DOHH2 (cell line): ENCODE data around the gene KLF18.

ENCODE experiments used
- H3F3A ChIP-seq: fragments of 200-600 bp; sonication (generic), shearing (Covaris generic); 2 replicates; pipeline ENCODE4 v1.6.0; 2016; ENCODE audit warnings: antibody characterized with exemption, mild to moderate bottlenecking; ENCODE audit not compliant: control insufficient read depth, insufficient read depth
- H3K27ac ChIP-seq: fragments of 200-600 bp; sonication (generic); 2 replicates; pipeline ENCODE4 v1.5.1; 2014; ENCODE audit warnings: low read depth, mild to moderate bottlenecking, low read length, moderate library complexity
- H3K27me3 ChIP-seq: fragments of 200-600 bp; sonication (generic); 2 replicates; pipeline ENCODE4 v1.6.1; 2014; ENCODE audit warnings: mild to moderate bottlenecking, low read length, mixed read lengths; ENCODE audit not compliant: control insufficient read depth
- H3K36me3 ChIP-seq: fragments of 200-600 bp; sonication (generic); 2 replicates; pipeline ENCODE4 v1.6.1; 2014; ENCODE audit warnings: mild to moderate bottlenecking, low read length, moderate library complexity, mixed read lengths; ENCODE audit not compliant: control insufficient read depth
- H3K4me1 ChIP-seq: fragments of 200-600 bp; sonication (generic); 2 replicates; pipeline ENCODE4 v1.6.1; 2014; ENCODE audit warnings: mild to moderate bottlenecking, low read length, mixed read lengths; ENCODE audit not compliant: control insufficient read depth
- H3K4me2 ChIP-seq: fragments of 200-600 bp; sonication (generic); 2 replicates; pipeline ENCODE4 v1.6.0; 2014; ENCODE audit warnings: mild to moderate bottlenecking, low read length, moderate library complexity
- H3K4me3 ChIP-seq: fragments of 200-600 bp; sonication (generic); 2 replicates; pipeline ENCODE4 v1.5.1; 2014; ENCODE audit warnings: mild to moderate bottlenecking, low read length, mixed read lengths
- H3K79me2 ChIP-seq: fragments of 200-600 bp; sonication (generic); 2 replicates; pipeline ENCODE4 v1.6.1; 2014; ENCODE audit warnings: mild to moderate bottlenecking, low read length, mixed read lengths; ENCODE audit not compliant: control insufficient read depth
- H3K9me2 ChIP-seq: fragments of 200-600 bp; sonication (generic); replicated peaks from 2 replicates; pipeline ENCODE4 v1.6.1; 2014; ENCODE audit warnings: mild to moderate bottlenecking, low read length, mixed read lengths; ENCODE audit not compliant: control insufficient read depth
- H3K9me3 ChIP-seq: fragments of 200-600 bp; sonication (generic); 2 replicates; pipeline ENCODE4 v1.6.1; 2014; ENCODE audit warnings: antibody characterized with exemption, low read length, mixed read lengths; ENCODE audit not compliant: control insufficient read depth, insufficient read depth
- H4K20me1 ChIP-seq: fragments of 200-600 bp; sonication (generic); 2 replicates; pipeline ENCODE4 v1.6.0; 2014; ENCODE audit warnings: low read depth, mild to moderate bottlenecking, antibody characterized with exemption, low read length, moderate library complexity; ENCODE audit not compliant: control insufficient read depth, insufficient read depth
- EZH2phosphoT487 ChIP-seq: fragments of 200-600 bp; sonication (generic); IDR thresholded peaks from 2 replicates; pipeline ENCODE4 v1.6.1; 2017; ENCODE audit warnings: borderline replicate concordance, mild to moderate bottlenecking, antibody characterized with exemption, low read length, moderate library complexity, mixed read lengths
- TF ChIP-seq, protein P1 (sequence below): fragments of 200-600 bp; sonication (generic); IDR thresholded peaks from one replicate; pipeline ENCODE4 v1.5.1; 2014; ENCODE audit warnings: antibody characterized with exemption, mild to moderate bottlenecking, low read depth, low read length; ENCODE audit not compliant: poor library complexity, severe bottlenecking

KLF18 gene

DNA sequence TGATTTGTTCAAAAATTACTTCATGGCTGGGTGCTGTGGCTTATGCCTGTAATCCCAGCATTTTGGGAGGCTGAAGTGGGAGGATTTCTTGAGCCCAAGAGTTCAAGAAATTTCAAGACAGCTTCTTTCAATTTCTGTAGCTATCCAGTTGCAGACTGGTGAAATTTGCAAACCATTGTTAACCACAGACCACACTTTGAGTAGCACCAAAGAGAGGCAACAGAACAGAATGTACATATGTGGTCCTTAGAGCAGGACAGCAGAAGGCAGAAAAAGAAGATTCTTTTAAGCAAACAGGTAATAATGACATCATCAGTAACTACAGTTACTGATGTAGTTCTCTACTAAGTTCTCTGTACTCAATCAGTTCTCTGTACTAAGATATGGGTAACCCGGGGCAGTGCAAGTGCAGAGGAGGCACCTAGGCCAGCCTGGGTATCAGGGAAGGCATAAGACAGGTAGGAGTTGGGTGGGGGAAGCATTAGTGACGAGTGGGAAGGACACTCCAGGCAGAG lies 28.3 kb downstream of the KLF18 start:
- Histone ChIP-seq H3K4me3 (no peak overlapping the region), H3K4me2 (no peak overlapping the region), H3K27me3 (peaks cover 12% of the 10 kb centered on the region), H3K4me1 (no peaks in the 10 kb centered on the region), H3F3A (no peaks in the 10 kb centered on the region), H4K20me1 (no peaks in the 10 kb centered on the region), H3K79me2 (no peaks in the 10 kb centered on the region), H3K9me3 (no peaks in the 10 kb centered on the region), H3K9me2 (no peaks in the 10 kb centered on the region), H3K27ac (no peak overlapping the region), H3K36me3 (no peaks in the 10 kb centered on the region)
- TF ChIP-seq EZH2phosphoT487, result no peak
- TF ChIP-seq, protein P1, sequence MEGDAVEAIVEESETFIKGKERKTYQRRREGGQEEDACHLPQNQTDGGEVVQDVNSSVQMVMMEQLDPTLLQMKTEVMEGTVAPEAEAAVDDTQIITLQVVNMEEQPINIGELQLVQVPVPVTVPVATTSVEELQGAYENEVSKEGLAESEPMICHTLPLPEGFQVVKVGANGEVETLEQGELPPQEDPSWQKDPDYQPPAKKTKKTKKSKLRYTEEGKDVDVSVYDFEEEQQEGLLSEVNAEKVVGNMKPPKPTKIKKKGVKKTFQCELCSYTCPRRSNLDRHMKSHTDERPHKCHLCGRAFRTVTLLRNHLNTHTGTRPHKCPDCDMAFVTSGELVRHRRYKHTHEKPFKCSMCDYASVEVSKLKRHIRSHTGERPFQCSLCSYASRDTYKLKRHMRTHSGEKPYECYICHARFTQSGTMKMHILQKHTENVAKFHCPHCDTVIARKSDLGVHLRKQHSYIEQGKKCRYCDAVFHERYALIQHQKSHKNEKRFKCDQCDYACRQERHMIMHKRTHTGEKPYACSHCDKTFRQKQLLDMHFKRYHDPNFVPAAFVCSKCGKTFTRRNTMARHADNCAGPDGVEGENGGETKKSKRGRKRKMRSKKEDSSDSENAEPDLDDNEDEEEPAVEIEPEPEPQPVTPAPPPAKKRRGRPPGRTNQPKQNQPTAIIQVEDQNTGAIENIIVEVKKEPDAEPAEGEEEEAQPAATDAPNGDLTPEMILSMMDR, result no peak

DNA sequence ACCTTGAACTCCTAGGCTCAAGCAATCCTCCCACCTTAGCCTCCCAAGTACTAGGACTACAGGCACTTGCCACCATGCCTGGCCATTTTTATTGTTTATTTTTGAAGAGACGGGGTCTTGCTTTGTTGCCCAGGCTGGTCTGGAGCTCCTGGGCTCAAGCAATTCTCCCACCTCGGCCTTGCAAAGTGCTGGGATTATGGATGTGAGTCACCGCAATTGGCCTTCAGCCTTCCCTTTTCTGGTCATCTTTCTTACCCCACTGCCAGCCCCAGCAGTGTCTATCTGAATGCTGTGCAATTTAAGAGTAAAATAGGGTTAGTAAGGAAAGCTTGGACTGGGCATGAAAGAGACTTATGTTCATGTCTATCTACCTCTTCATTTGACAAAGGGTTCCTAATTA lies 28.9 kb downstream of the KLF18 start:
- H3K36me3 ChIP-seq, result no peaks in the 10 kb centered on the region
- no peaks in the 10 kb centered on the region for H3F3A ChIP-seq
- H3K9me2 ChIP-seq, result no peaks in the 10 kb centered on the region
- H3K4me1 ChIP-seq, result no peaks in the 10 kb centered on the region
- no peaks in the 10 kb centered on the region for H3K9me3 ChIP-seq
- no peaks in the 10 kb centered on the region for H3K79me2 ChIP-seq
- H3K4me3 ChIP-seq, result no peak overlapping the region
- no peak overlapping the region for H3K4me2 ChIP-seq
- H3K27ac ChIP-seq, result no peak overlapping the region
- no peak for TF ChIP-seq EZH2phosphoT487
- TF ChIP-seq, protein P1, result no peak
- peaks cover 12% of the 10 kb centered on the region for H3K27me3 ChIP-seq
- H4K20me1 ChIP-seq, result no peaks in the 10 kb centered on the region

DNA sequence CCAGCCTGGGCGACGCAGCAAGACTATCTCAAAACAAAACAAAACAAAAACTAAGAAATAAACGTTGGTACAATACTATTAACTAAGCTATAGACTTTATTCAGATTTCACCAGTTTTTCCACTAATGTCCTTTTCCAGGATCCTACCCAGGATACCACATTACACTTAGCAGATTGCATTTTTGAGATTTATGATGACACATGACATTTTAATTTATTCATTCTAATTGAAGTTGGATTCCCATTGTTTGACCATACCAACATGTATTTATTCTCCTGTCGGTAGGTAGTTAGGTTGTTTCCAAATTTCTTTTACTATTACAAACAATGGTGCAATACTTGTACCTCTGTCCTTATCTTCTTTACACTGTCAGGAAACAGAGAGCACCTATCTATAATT lies 29.6 kb downstream of the KLF18 start:
- Histone ChIP-seq H3K4me2 (no peak overlapping the region), H3K4me3 (no peak overlapping the region), H3K79me2 (no peaks in the 10 kb centered on the region), H3K9me3 (no peaks in the 10 kb centered on the region), H3K36me3 (no peaks in the 10 kb centered on the region), H3K4me1 (no peaks in the 10 kb centered on the region), H3F3A (no peaks in the 10 kb centered on the region), H3K9me2 (no peaks in the 10 kb centered on the region), H3K27ac (no peak overlapping the region), H3K27me3 (peaks cover 12% of the 10 kb centered on the region), H4K20me1 (no peaks in the 10 kb centered on the region)
- TF ChIP-seq, protein P1, result no peak
- TF ChIP-seq EZH2phosphoT487, result no peak
